ENCODE measurements around the gene GALR3. TPM values are rescaled to one million over a fixed set of nuclear protein-coding genes. Genes with fewer than 3 reads are reported as not detected.

The GALR3 gene
- total RNA-seq, 4 donors from 2014 or later, result not detected

DNA sequence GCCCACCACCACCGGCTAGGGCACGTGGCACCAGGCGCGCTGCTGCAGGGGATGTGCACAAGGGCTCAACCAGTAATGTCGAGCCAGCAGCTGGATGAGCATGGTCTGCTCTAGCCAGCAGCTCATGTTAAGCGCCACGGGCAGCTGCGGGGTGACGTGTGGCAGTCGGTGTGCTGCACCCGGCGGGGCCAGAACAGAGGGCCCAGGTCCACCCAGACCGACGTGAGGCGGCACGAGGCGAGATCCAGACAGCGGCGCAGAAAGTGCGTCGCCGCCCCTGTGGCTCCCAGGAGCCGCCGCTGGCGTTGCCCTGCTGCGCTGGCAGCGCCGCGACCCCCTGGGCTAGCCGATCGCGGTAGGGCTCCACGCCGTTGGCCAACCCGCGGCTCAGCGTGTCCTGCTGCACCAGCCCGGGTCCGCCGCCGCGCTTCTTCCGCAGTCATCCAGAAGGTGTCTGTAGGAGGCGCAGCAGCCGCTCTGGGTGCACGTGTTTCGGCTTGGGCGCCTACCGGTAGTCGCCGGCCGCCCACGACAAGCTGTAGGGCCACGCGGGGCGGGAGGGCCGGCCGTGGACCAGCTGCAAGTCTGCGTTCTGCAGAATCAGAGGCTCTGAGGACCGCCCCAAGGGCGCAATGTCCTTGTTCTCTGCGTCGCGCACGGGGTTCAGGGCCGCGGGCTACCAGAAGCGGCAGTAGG, 4.6 kb upstream of the GALR3 start:
- peak in 1 of 2 donors; percentile 94 for DNase-seq (ENCODE audit: low spot score in 2 of 2)
- intact Hi-C loops (cut with DNase I; ENCODE audit: low total_unique reads), result loop anchor here (5.0 to 10.0 kb wide), 3 partner anchors 44 to 149 kb away; no protein-coding TSS in a partner anchor
- WGBS, 2 donors, result 3 to 6% methylated on average over 31 of the region's 68 CpGs
- H3K4me3 ChIP-seq (ENCODE audit: low read depth, poor library complexity, severe bottlenecking), result no peak overlapping the region
- no peak for TF ChIP-seq POLR2A (IDR thresholded peaks at IDR 0.05)
- TF ChIP-seq, protein P1, sequence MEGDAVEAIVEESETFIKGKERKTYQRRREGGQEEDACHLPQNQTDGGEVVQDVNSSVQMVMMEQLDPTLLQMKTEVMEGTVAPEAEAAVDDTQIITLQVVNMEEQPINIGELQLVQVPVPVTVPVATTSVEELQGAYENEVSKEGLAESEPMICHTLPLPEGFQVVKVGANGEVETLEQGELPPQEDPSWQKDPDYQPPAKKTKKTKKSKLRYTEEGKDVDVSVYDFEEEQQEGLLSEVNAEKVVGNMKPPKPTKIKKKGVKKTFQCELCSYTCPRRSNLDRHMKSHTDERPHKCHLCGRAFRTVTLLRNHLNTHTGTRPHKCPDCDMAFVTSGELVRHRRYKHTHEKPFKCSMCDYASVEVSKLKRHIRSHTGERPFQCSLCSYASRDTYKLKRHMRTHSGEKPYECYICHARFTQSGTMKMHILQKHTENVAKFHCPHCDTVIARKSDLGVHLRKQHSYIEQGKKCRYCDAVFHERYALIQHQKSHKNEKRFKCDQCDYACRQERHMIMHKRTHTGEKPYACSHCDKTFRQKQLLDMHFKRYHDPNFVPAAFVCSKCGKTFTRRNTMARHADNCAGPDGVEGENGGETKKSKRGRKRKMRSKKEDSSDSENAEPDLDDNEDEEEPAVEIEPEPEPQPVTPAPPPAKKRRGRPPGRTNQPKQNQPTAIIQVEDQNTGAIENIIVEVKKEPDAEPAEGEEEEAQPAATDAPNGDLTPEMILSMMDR (IDR thresholded peaks at IDR 0.05), result no peak

DNA sequence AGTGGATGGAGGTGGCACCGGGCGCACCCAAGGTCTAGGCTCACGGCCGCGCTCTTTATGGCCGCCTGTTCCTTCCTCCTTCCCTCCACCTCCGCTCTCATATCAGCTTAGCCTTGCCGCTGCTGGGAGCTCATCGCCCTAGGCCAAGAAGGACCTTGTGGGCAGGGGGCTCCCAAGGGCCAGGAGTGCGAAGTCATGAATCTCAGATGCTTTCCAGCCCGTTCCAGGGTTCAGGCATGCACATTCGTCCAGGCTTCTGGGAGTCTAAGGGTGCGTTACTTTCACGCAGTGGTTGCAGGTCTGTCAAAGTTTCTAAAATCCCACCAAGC, 4.1 kb upstream of the GALR3 start:
- intact Hi-C loops (cut with DNase I; ENCODE audit: low total_unique reads), result loop anchor here (5.0 to 10.0 kb wide), 3 partner anchors 43 to 148 kb away; no protein-coding TSS in a partner anchor

DNA sequence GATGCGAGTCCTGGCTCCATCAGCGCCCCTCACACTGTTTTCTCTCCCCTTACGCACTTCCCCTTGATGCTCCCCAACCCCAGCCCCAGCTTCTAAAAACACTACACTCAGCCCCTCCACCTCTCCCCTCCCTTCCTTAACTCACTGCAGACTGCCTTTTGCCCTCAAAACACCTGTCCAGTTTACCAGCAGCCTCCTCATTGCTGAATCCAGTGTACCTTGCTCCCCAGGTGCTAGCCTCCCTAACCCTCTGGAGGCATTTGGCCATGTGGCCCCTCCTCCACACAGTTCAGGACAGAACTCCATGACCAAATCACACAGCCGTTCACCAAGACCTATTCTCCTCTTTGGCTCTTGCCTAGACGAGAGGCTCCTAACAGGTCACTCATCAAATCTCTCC, 2.8 kb upstream of the GALR3 start:
- DNase-seq (ENCODE audit: low spot score in 2 of 2), result no peak
- no peak for TF ChIP-seq POLR2A (IDR thresholded peaks at IDR 0.05)
- TF ChIP-seq, protein P1 (IDR thresholded peaks at IDR 0.05), result no peak
- no peak overlapping the region for H3K4me3 ChIP-seq (ENCODE audit: low read depth, poor library complexity, severe bottlenecking)
- WGBS, 2 donors, result 85 to 89% methylated on average over 5 of the region's 5 CpGs
- intact Hi-C loops (cut with DNase I; ENCODE audit: low total_unique reads), result no loop called here

More for the DNA sequence above, 4.1 kb upstream of the GALR3 start:
- WGBS, 2 donors, result 30 to 31% methylated on average over 13 to 14 of the region's 14 CpGs
- H3K4me3 ChIP-seq (ENCODE audit: low read depth, poor library complexity, severe bottlenecking), result no peak overlapping the region
- no peak for TF ChIP-seq POLR2A (IDR thresholded peaks at IDR 0.05)
- TF ChIP-seq, protein P1 (IDR thresholded peaks at IDR 0.05), result no peak
- DNase-seq (ENCODE audit: low spot score in 2 of 2), result no peak

DNA sequence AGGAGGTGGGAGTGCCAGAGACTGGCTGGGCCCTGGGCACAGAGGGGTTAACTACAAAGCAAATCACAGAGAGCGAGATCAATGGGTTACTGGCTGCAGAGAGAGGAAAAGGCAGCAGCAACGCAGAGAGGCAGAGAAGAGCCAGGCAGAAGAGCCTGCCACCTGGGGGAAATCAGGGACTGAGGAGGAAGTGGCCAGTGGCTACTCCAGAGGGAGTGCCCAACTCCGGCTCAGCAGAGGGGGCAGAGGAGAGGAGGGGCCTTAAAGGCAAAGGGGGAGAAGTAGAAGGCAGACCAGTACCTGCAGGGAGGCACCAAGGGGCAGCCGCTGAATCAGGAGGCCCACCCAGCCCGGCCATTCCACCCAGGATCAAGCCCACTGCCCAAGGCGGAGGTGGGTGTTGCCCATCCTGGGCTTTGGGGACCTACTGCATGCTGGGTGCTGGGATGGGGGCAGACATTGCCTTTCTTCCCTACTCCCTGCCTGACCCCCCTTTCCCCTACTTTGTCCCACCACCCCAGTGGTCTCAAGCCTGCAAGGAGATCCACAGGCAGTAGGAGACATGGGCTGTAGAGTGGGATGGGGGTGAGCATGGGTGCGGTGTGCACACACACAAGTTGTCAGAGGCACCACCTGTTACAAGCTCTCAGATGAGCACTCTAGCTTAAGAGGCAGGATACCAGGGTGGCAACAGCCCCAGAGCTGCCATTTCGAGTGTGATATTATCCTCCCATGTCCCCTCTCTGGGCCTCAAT, 926 bp upstream of the GALR3 start:
- no peak for TF ChIP-seq POLR2A (IDR thresholded peaks at IDR 0.05)
- TF ChIP-seq, protein P1 (IDR thresholded peaks at IDR 0.05), result no peak
- intact Hi-C loops (cut with DNase I; ENCODE audit: low total_unique reads), result no loop called here
- 64 to 66% methylated on average over 8 of the region's 8 CpGs for WGBS, 2 donors

DNA sequence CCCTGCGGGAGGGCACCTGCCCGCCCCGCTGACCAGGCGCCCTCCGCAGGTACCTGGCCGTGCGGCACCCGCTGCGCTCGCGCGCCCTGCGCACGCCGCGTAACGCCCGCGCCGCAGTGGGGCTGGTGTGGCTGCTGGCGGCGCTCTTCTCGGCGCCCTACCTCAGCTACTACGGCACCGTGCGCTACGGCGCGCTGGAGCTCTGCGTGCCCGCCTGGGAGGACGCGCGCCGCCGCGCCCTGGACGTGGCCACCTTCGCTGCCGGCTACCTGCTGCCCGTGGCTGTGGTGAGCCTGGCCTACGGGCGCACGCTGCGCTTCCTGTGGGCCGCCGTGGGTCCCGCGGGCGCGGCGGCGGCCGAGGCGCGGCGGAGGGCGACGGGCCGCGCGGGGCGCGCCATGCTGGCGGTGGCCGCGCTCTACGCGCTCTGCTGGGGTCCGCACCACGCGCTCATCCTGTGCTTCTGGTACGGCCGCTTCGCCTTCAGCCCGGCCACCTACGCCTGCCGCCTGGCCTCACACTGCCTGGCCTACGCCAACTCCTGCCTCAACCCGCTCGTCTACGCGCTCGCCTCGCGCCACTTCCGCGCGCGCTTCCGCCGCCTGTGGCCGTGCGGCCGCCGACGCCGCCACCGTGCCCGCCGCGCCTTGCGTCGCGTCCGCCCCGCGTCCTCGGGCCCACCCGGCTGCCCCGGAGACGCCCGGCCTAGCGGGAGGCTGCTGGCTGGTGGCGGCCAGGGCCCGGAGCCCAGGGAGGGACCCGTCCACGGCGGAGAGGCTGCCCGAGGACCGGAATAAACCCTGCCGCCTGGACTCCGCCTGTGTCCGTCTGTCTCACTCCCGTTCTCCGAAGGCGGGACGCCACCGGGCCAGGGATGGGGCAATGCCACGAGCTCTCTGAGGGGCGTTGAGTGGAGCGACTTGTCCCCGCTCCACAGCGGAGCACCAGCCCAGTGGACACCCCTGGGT, 1.8 kb downstream of the GALR3 start:
- intact Hi-C loops (cut with DNase I; ENCODE audit: low total_unique reads), result no loop called here
- no peak overlapping the region for H3K4me3 ChIP-seq (ENCODE audit: low read depth, poor library complexity, severe bottlenecking)
- no peak for TF ChIP-seq POLR2A (IDR thresholded peaks at IDR 0.05)
- TF ChIP-seq, protein P1 (IDR thresholded peaks at IDR 0.05), result no peak
- DNase-seq (ENCODE audit: low spot score in 2 of 2), result no peak
- WGBS, 2 donors, result 27 to 32% methylated on average over 12 to 34 of the region's 135 CpGs

More for the DNA sequence above, 926 bp upstream of the GALR3 start:
- H3K4me3 ChIP-seq (ENCODE audit: low read depth, poor library complexity, severe bottlenecking), result no peak overlapping the region
- no peak for DNase-seq (ENCODE audit: low spot score in 2 of 2)
